GM19468 (cell line): ENCODE results near the gene IMPDH2.

Source experiments
- ATAC-seq: cut with Tn5 transposase; IDR thresholded peaks from one replicate; pipeline ENCODE4 v1.9.1; 2021; ENCODE audit warnings: mild to moderate bottlenecking, moderate library complexity, moderate number of reproducible peaks; ENCODE audit not compliant: unreplicated experiment; ENCODE audit errors: extremely low read depth

Gene IMPDH2

DNA sequence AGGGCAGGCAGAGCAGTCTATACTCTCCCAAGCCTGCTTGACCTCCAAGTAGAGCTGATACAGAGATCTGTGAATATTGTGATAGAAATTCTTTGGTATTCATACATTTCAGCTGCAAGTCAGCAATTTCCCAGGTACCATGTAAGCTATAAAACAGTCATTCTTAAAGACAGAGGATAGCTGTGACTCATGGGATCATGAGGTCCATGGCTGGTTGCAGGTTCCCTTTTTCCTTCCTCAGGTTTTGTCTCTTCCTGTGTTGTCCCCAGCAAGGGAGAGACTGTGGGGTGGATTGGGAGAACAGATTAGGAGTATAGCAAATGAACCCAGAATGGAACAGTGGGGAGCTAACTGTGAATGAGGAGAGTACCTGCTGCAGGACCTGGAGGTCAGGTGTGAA is 44.5 kb downstream of the IMPDH2 start:
- no peak for ATAC-seq

DNA sequence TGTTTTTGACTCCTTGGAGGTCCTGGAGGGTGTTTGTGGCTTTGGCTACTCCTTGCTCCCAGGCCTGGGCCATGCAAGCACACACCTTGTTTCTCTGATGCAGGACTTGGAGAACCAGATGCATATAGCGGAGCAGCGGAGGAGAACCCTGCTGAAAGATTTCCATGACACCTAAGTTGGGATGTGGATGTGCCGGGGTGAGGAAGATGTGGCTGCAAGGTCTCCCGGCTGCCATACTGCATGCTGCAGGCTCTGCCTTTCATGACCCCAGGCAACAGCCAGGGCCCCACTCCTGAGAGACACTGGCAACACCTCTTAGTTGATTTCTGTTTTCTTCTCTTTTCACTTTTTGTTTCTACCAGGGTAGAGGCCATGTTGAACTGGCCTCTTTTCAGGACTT is 46.1 kb downstream of the IMPDH2 start:
- no peak for ATAC-seq

DNA sequence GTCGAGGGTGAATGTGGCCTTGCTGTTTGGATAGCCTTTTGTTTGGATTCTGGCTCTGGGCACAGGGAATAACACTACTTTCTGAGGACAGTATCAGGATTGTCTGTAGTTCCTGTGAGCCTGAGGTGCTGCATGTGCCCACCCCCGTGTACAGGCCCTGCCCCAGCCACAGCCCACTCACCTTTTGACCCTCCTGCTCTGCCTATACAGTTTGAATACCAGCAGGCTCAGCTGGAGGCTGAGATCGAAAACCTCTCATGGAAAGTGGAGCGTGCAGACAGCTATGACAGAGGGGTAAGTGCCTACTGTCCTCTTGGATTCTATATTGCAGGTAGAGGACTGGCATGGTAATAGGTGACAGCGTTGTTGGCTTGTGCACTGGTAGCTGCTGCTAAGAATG is 46.5 kb downstream of the IMPDH2 start:
- no peak for ATAC-seq

DNA sequence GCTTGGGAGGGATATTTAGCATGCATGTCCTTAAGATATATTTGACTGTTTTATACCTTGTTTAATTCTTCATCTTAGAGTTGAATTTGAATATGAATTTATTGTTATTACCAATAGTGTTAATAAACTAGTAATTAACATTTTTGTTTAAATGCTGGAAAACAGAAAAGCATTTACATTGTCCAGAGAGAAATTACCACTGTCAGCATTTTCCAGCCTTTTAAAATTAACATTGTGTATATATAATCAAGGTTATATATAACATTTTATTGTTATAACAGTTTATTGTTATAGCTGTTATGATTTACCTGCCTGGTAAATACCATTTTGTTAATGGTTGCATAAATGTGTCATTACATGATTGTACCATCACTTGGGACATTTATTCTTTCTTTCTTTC is 47.2 kb downstream of the IMPDH2 start:
- ATAC-seq, result no peak

DNA sequence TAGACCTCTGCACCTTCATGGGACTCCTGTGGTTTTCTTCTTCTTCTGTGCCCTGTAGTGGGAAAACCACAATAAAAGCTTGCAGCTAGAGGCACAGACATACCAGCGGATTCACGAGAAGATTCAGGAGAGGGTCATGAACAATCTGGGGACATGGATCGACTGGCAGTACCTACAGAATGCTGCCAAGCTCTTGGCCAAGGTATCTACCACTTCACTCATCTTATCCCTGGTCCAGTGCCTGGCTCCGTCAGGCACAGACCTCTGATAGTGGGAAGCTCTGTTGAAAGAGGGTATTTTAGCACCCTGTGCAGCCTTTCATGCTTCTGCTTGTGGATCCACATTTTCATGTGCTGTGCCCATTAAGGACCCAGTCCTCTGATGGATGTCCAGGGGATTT is 48.9 kb downstream of the IMPDH2 start:
- ATAC-seq, result no peak

DNA sequence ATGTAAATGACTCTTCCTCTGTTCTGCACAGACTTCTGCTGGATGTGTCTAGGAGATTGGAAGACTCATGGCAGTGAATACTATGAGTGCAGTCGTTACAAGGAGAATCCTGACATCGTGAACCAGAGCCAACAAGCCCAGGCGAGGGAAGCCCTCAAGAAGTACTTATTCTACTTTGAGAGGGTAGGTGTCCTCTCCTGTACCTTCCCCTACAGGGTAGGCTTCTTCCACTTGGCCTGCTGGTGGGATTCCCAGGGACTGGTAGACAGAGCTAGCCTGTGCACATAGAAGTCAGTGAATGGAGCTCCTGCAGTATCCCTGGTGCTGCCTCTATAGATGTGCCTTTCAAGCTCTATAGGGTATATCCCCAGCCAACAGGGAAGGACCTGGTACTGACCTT is 49.7 kb downstream of the IMPDH2 start:
- ATAC-seq, result no peak
